Activated CD8-positive, alpha-beta T cell treated with anti-CD3 and anti-CD28 coated beads, Interleukin-2, amount 10 ng/mL, durations not matched to agents 7 days and 5 days (primary cell): ENCODE data around the gene HLA-DPB1. TPM values are rescaled to one million over a fixed set of nuclear protein-coding genes. Genes with fewer than 3 reads are reported as not detected.
A peak's percentile ranks its signal among the peaks of the same experiment; 100 is the strongest.

ENCODE experiments used
- ATAC-seq: fragments of 150-1000 bp; cut with Tn5 transposase; one replicate; pipeline ENCODE4 v1.10.0; 2021; ENCODE audit warnings: moderate library complexity
- CTCF ChIA-PET: fragments of 350-600 bp; sonication (Branson Sonifier 250); formaldehyde crosslinking; loops from one replicate; lab custom pipeline; 2021; ENCODE audit warnings: antibody characterized with exemption; lab: Charles Lee
- POLR2A ChIA-PET: fragments of 350-600 bp; sonication (Branson Sonifier 250); formaldehyde crosslinking; loops from one replicate; lab custom pipeline; 2021; ENCODE audit warnings: antibody characterized with exemption; lab: Charles Lee
- DNase-seq: peaks from one replicate; pipeline ENCODE4 v3.0.0-alpha.2; 2020
- H3K27ac Mint-ChIP-seq: one replicate; pipeline ENCODE4 v1.8.0; 2021; ENCODE audit warnings: mild to moderate bottlenecking, mixed read lengths
- H3K27me3 Mint-ChIP-seq: one replicate; pipeline ENCODE4 v1.8.0; 2021; ENCODE audit warnings: low read depth, mixed read lengths
- H3K36me3 Mint-ChIP-seq: one replicate; pipeline ENCODE4 v1.8.0; 2021; ENCODE audit warnings: low read depth, mixed read lengths
- H3K4me1 Mint-ChIP-seq: one replicate; pipeline ENCODE4 v1.8.0; 2021; ENCODE audit warnings: low read depth, mixed read lengths
- H3K4me3 Mint-ChIP-seq: one replicate; pipeline ENCODE4 v1.8.0; 2021; ENCODE audit warnings: mild to moderate bottlenecking, mixed read lengths
- H3K9me3 Mint-ChIP-seq: one replicate; pipeline ENCODE4 v1.8.0; 2022; ENCODE audit warnings: mixed read lengths; ENCODE audit not compliant: insufficient read depth
- total RNA-seq, 2 experiments: library from RNA; stranded (reverse); gene quantifications; one replicate each; pipeline ENCODE4 v1.2.3, GENCODE V29; 2021

The HLA-DPB1 gene
- total RNA-seq, 2 experiments from 2014 or later, result 21.0 to 22.8 TPM

- no peak for ATAC-seq
- POLR2A ChIA-PET, result no interaction called here
- H3K27ac Mint-ChIP-seq, result no peak overlapping the region
- no peak overlapping the region for H3K4me3 Mint-ChIP-seq
- peaks cover under 1% of the 10 kb centered on the region for H3K36me3 Mint-ChIP-seq
- no peak for DNase-seq
- H3K9me3 Mint-ChIP-seq, result peaks cover 13% of the 10 kb centered on the region
- H3K4me1 Mint-ChIP-seq, result no peaks in the 10 kb centered on the region
- peaks cover 68% of the 10 kb centered on the region for H3K27me3 Mint-ChIP-seq
- CTCF ChIA-PET, result no interaction called here
These were observed 29.6 kb downstream of the HLA-DPB1 start for GRCh38 chr6:33105386-33105785.

DNA sequence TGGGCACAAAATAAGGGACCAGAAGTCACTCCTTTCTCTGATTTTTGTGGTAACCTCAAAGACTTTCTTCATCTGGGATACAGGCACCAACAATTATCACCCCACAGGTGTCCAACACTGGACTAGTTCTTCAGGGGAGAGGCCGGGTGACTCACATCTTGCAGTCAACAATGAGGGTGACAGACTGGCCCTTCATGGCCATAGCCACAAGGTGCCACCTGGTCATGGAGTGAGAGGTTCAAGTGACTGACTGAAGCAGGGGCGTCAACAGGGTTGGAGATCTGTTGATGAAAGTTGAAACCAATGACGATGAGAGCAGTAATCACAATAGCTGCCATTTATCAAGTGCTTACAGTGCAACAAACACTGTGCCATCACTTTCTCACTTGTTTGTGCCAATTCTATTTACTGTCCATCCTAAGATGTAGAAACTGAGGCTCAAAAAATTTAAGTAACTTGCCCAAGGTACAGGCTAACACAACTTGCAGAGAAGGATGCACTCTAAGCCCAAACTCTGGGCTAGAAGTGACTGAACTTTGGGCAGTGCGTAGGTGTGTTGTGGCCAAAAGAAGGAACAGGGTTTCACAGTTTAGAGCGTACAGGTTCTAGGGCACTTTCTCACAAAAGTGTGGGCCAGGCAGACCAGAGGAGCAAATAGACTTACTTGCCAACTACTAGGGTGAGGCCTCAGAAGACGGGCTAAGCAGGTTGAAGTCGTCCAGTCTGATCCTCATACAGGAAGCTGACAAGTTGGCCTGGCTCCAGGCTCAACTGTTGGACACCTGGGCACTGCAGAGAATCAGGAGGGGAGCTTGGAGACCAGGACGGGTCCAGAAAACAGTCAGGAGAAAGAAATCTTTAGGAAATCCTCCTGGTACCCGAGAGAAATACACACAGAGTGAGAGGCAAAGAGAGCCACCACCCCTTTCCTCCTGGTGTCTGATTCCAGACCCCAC is 30.4 kb downstream of the HLA-DPB1 start:
- no peak overlapping the region for H3K27ac Mint-ChIP-seq
- no peak overlapping the region for H3K4me3 Mint-ChIP-seq
- peaks cover 6% of the 10 kb centered on the region for H3K9me3 Mint-ChIP-seq
- no peaks in the 10 kb centered on the region for H3K4me1 Mint-ChIP-seq
- DNase-seq (no peak), ATAC-seq (no peak)
- H3K36me3 Mint-ChIP-seq, result no peaks in the 10 kb centered on the region
- POLR2A ChIA-PET, result no interaction called here
- H3K27me3 Mint-ChIP-seq, result peaks cover 72% of the 10 kb centered on the region
- CTCF ChIA-PET, result interaction anchor here (1.0 kb wide), 1 partner anchor 20 kb away, joined by 5 read pairs; no protein-coding TSS in a partner anchor

- H3K27me3 Mint-ChIP-seq, result peaks cover 69% of the 10 kb centered on the region
- H3K36me3 Mint-ChIP-seq, result no peaks in the 10 kb centered on the region
- POLR2A ChIA-PET, result no interaction called here
- H3K4me1 Mint-ChIP-seq, result no peaks in the 10 kb centered on the region
- no peak overlapping the region for H3K4me3 Mint-ChIP-seq
- no peaks in the 10 kb centered on the region for H3K9me3 Mint-ChIP-seq
- no peak overlapping the region for H3K27ac Mint-ChIP-seq
- ATAC-seq (no peak), DNase-seq (no peak)
- CTCF ChIA-PET, result interaction anchor here (1.0 to 1.5 kb wide), 2 partner anchors 11 to 19 kb away, joined by 3 to 5 read pairs; no protein-coding TSS in a partner anchor
These were observed 31.9 kb downstream of the HLA-DPB1 start for GRCh38 chr6:33107641-33108040.

DNA sequence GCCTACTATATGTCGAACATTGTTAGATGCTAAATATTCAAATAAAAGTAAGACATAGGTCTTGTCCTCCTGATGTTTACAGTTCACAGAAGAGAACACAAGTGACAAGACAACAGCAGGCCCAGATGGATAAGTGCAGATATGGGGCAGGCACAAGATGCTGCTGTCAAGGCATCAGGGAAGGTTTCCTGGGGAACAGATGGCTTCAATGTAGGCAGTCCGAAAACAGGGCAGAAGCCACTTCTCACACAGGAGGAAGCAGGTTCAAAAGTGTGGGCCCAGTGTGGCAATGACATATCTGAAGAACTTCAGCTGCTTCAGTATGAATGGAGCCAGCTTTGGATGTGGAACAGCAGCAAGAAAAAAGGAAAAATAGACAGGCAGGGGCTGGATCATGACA is 32.5 kb downstream of the HLA-DPB1 start:
- H3K4me3 Mint-ChIP-seq, result no peak overlapping the region
- no peak overlapping the region for H3K27ac Mint-ChIP-seq
- peaks cover 69% of the 10 kb centered on the region for H3K27me3 Mint-ChIP-seq
- no peaks in the 10 kb centered on the region for H3K4me1 Mint-ChIP-seq
- DNase-seq (no peak), ATAC-seq (no peak)
- POLR2A ChIA-PET, result no interaction called here
- CTCF ChIA-PET, result interaction anchor here (1.3 to 1.5 kb wide), 2 partner anchors 10 to 12 kb away, joined by 3 to 4 read pairs; no protein-coding TSS in a partner anchor
- no peaks in the 10 kb centered on the region for H3K9me3 Mint-ChIP-seq
- no peaks in the 10 kb centered on the region for H3K36me3 Mint-ChIP-seq

- H3K4me3 Mint-ChIP-seq, result no peak overlapping the region
- DNase-seq (peak; percentile 44), ATAC-seq (peak; percentile 90)
- ChIA-PET CTCF (interaction anchor here (0.7 to 1.3 kb wide), 6 partner anchors 9 to 137 kb away, joined by 3 to 8 read pairs (median 3); no protein-coding TSS in a partner anchor), POLR2A (no interaction called here)
- H3K9me3 Mint-ChIP-seq, result no peaks in the 10 kb centered on the region
- no peak overlapping the region for H3K27ac Mint-ChIP-seq
- H3K27me3 Mint-ChIP-seq, result peaks cover 74% of the 10 kb centered on the region
- H3K4me1 Mint-ChIP-seq, result peaks cover 10% of the 10 kb centered on the region
- H3K36me3 Mint-ChIP-seq, result no peaks in the 10 kb centered on the region
These were observed 36.4 kb downstream of the HLA-DPB1 start for GRCh38 chr6:33112148-33112547.

GRCh38 chr6:33113755-33114154 is 38.0 kb downstream of the HLA-DPB1 start:
- ATAC-seq (no peak), DNase-seq (no peak)
- Mint-ChIP-seq H3K9me3 (no peaks in the 10 kb centered on the region), H3K27me3 (peaks cover 73% of the 10 kb centered on the region), H3K36me3 (no peaks in the 10 kb centered on the region), H3K4me3 (no peak overlapping the region), H3K4me1 (peaks cover 18% of the 10 kb centered on the region), H3K27ac (no peak overlapping the region)
- ChIA-PET POLR2A (interaction anchor here (0.6 kb wide), 1 partner anchor 40 kb away, joined by 3 read pairs; the partner anchor contains the start of gene HLA-DPA1), CTCF (interaction anchor here (0.8 to 1.5 kb wide), 6 partner anchors 11 to 130 kb away, joined by 3 to 15 read pairs (median 4); no protein-coding TSS in a partner anchor)

DNA sequence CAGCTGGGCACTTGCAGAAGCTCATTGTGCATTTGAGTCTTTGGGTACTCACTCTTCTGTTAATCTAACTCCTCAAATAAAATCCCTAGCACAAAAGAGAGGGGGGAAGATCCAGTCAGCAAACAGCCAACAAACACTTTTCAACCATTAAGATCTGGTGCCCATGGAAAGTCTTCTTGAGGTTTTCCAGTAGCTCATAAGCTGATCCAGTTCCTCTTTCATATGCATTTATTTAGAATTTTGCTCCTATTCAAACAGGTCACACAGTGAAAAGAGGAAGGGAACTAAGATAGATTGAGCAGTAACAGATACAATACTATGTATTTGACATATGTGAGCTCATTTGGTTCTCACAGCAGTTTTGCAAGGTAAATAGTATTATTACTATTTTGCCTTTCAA is 38.6 kb downstream of the HLA-DPB1 start:
- H3K27ac Mint-ChIP-seq, result no peak overlapping the region
- H3K36me3 Mint-ChIP-seq, result no peaks in the 10 kb centered on the region
- no peaks in the 10 kb centered on the region for H3K9me3 Mint-ChIP-seq
- ATAC-seq (no peak), DNase-seq (no peak)
- peaks cover 72% of the 10 kb centered on the region for H3K27me3 Mint-ChIP-seq
- peaks cover 18% of the 10 kb centered on the region for H3K4me1 Mint-ChIP-seq
- POLR2A ChIA-PET, result interaction anchor here (0.6 kb wide), 1 partner anchor 41 kb away, joined by 3 read pairs; the partner anchor contains the start of gene HLA-DPA1
- CTCF ChIA-PET, result interaction anchor here (0.8 to 1.5 kb wide), 6 partner anchors 10 to 131 kb away, joined by 3 to 15 read pairs (median 4); no protein-coding TSS in a partner anchor
- H3K4me3 Mint-ChIP-seq, result no peak overlapping the region

DNA sequence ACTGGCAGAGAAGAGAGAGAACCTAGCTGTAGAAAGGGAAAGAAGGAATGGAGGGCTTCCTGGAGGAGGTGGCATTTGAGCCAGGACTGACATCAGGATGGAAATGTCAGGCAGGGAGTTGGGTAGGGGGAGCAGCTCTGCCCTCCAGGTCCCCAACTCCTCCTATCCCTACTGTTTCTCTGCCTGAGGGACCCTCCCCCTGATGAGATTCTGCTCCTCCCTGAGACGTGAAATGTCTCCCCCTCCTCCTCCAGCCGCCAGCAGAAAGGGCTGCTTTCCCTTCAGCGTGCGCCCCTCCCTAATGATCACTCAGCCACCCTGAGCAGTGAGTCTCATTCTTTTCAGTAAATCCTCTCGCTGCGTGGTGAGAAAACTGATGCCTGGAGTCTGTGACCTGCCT is 40.6 kb downstream of the HLA-DPB1 start:
- ATAC-seq (no peak), DNase-seq (no peak)
- ChIA-PET CTCF (interaction anchor here (1.2 to 5.7 kb wide), 3 partner anchors 8 to 133 kb away, joined by 3 to 60 read pairs (median 5); no protein-coding TSS in a partner anchor), POLR2A (no interaction called here)
- Mint-ChIP-seq H3K27me3 (peaks cover 66% of the 10 kb centered on the region), H3K4me1 (peaks cover 18% of the 10 kb centered on the region), H3K9me3 (no peaks in the 10 kb centered on the region), H3K4me3 (no peak overlapping the region), H3K27ac (no peak overlapping the region), H3K36me3 (no peaks in the 10 kb centered on the region)

DNA sequence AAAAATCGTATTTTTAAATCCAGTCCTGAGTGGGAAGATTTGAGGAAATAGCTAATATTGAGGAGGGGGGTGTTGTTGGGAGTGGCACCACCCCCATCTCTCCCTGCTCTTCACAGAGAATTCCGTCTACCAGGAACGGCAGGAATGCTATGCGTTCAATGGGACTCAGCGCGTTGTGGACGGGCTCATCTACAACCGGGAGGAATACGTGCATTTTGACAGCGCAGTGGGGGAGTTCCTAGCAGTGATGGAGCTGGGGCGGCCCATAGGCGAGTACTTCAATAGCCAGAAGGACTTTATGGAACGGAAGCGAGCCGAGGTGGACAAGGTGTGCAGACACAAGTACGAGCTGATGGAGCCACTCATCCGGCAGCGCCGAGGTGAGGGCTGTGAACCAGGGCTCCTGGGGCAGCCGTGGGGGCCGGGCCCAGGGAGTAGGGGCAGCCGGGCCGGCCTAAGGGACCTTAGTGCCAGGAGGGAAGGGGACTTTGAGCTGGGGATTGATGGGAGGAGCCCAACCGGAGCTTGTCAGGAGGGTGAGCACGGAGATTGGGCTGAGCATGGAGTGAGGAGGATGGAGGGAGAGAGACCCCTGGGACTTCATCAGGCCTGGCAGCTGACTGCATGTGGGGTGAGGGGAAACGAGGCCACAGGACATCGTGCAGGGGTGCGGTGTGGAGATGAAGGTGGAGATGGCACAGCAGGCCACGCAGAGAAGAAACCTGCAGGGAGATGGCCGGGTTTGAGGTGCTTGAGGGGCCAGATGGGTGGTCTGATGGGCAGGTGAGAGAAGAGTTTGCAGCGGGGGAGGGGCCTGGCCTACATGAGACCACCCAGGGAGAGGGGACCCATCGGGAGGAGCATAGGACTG is 41.3 kb downstream of the HLA-DPB1 start:
- no peaks in the 10 kb centered on the region for H3K9me3 Mint-ChIP-seq
- H3K27ac Mint-ChIP-seq, result no peak overlapping the region
- no peaks in the 10 kb centered on the region for H3K36me3 Mint-ChIP-seq
- peaks cover 63% of the 10 kb centered on the region for H3K27me3 Mint-ChIP-seq
- ATAC-seq (no peak), DNase-seq (no peak)
- ChIA-PET CTCF (interaction anchor here (1.2 to 5.7 kb wide), 6 partner anchors 9 to 132 kb away, joined by 3 to 60 read pairs (median 6); no protein-coding TSS in a partner anchor), POLR2A (no interaction called here)
- no peak overlapping the region for H3K4me3 Mint-ChIP-seq
- H3K4me1 Mint-ChIP-seq, result peaks cover 18% of the 10 kb centered on the region

DNA sequence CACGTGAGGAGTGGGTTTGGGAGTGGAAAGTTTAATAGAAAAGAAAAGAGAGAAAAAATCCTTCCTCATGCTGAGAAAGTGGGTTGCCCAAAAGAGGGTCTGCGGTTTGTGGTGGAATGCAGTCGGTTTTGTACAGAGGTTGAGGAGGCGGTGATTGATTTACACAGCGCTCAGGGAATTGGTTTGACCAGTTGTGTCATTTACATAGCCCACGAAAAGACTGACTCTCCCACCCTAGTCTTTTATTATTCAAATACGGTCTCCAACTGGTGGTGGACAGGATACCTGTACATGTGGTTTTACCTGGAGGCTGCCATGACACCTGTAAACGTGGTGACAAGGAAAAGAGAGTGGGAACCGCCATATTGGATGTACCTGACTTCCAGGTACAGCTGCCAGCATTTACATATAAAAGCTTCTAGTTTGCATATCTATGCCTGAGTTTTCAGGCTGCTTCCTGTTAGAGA is 42.1 kb downstream of the HLA-DPB1 start:
- ChIA-PET CTCF (interaction anchor here (0.7 to 5.7 kb wide), 9 partner anchors 8 to 131 kb away, joined by 3 to 60 read pairs (median 5); no protein-coding TSS in a partner anchor), POLR2A (no interaction called here)
- peaks cover 18% of the 10 kb centered on the region for H3K4me1 Mint-ChIP-seq
- H3K27ac Mint-ChIP-seq, result no peak overlapping the region
- no peaks in the 10 kb centered on the region for H3K36me3 Mint-ChIP-seq
- no peaks in the 10 kb centered on the region for H3K9me3 Mint-ChIP-seq
- no peak overlapping the region for H3K4me3 Mint-ChIP-seq
- no peak for DNase-seq
- ATAC-seq, result no peak
- peaks cover 58% of the 10 kb centered on the region for H3K27me3 Mint-ChIP-seq
